Chondrocyte (in vitro differentiated cells): ENCODE results near the gene FAU. TPM values are rescaled to one million over a fixed set of nuclear protein-coding genes. Genes with fewer than 3 reads are reported as not detected.

ENCODE experiments used
- DNase-seq: peaks from one replicate; pipeline ENCODE4 v3.0.0; 2021; ENCODE audit warnings: mixed read lengths, low spot score
- H3K27ac Mint-ChIP-seq: one replicate; pipeline ENCODE4 v1.8.0; 2021; ENCODE audit warnings: mild to moderate bottlenecking, moderate library complexity, mixed read lengths; ENCODE audit not compliant: unreplicated experiment
- H3K27me3 Mint-ChIP-seq: 2 replicates; pipeline ENCODE4 v1.8.0; 2021; ENCODE audit warnings: low read depth, mixed read lengths
- H3K36me3 Mint-ChIP-seq: 2 replicates; pipeline ENCODE4 v1.8.0; 2021; ENCODE audit warnings: low read depth, mixed read lengths
- H3K4me1 Mint-ChIP-seq: 2 replicates; pipeline ENCODE4 v1.8.0; 2021; ENCODE audit warnings: low read depth, mild to moderate bottlenecking, mixed read lengths
- H3K4me3 Mint-ChIP-seq: one replicate; pipeline ENCODE4 v1.8.0; 2021; ENCODE audit warnings: mild to moderate bottlenecking, moderate library complexity, mixed read lengths; ENCODE audit not compliant: unreplicated experiment
- H3K9me3 Mint-ChIP-seq: 2 replicates; pipeline ENCODE4 v1.8.0; 2021; ENCODE audit warnings: low read depth, mixed read lengths
- total RNA-seq: library from RNA; stranded (reverse); gene quantifications from 3 replicates; pipeline ENCODE4 v1.2.1, GENCODE V29; 2021
- TF ChIP-seq, protein P1 (sequence below): fragments of 200-600 bp; sonication (generic); IDR thresholded peaks from 2 replicates; pipeline ENCODE4 v1.5.0; 2021; ENCODE audit warnings: antibody characterized with exemption, mild to moderate bottlenecking, moderate library complexity

FAU gene
- total RNA-seq, 1 donor from 2014 or later = 506 TPM

GRCh38 chr11:65089621-65090020 is 32.3 kb downstream of the FAU start:
- no peak overlapping the region for H3K27ac Mint-ChIP-seq
- peaks cover 23% of the 10 kb centered on the region for H3K36me3 Mint-ChIP-seq
- TF ChIP-seq, protein P1, sequence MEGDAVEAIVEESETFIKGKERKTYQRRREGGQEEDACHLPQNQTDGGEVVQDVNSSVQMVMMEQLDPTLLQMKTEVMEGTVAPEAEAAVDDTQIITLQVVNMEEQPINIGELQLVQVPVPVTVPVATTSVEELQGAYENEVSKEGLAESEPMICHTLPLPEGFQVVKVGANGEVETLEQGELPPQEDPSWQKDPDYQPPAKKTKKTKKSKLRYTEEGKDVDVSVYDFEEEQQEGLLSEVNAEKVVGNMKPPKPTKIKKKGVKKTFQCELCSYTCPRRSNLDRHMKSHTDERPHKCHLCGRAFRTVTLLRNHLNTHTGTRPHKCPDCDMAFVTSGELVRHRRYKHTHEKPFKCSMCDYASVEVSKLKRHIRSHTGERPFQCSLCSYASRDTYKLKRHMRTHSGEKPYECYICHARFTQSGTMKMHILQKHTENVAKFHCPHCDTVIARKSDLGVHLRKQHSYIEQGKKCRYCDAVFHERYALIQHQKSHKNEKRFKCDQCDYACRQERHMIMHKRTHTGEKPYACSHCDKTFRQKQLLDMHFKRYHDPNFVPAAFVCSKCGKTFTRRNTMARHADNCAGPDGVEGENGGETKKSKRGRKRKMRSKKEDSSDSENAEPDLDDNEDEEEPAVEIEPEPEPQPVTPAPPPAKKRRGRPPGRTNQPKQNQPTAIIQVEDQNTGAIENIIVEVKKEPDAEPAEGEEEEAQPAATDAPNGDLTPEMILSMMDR = no peak

DNA sequence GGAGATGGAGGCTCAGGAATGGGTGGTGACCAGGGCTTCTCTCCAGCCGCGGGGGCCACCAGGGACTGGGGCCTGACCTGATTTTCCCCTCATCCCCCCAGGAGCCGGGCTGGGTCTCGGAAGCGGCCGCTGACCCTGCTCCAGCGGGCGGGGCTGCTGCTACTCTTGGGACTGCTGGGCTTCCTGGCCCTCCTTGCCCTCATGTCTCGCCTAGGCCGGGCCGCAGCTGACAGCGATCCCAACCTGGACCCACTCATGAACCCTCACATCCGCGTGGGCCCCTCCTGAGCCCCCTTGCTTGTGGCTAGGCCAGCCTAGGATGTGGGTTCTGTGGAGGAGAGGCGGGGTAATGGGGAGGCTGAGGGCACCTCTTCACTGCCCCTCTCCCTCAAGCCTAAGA is 34.1 kb downstream of the FAU start:
- no peak overlapping the region for H3K4me3 Mint-ChIP-seq
- peaks cover 28% of the 10 kb centered on the region for H3K4me1 Mint-ChIP-seq
- TF ChIP-seq, protein P1 = no peak
- peaks cover 23% of the 10 kb centered on the region for H3K36me3 Mint-ChIP-seq
- no peak overlapping the region for H3K27ac Mint-ChIP-seq
- no peaks in the 10 kb centered on the region for H3K9me3 Mint-ChIP-seq
- no peaks in the 10 kb centered on the region for H3K27me3 Mint-ChIP-seq
- no peak for DNase-seq

More at GRCh38 chr11:65089621-65090020, 32.3 kb downstream of the FAU start:
- Mint-ChIP-seq H3K4me3 (no peak overlapping the region), H3K4me1 (peaks cover 13% of the 10 kb centered on the region), H3K9me3 (no peaks in the 10 kb centered on the region), H3K27me3 (no peaks in the 10 kb centered on the region)
- no peak for DNase-seq

GRCh38 chr11:65087216-65087615 is 34.7 kb downstream of the FAU start:
- no peak overlapping the region for H3K4me3 Mint-ChIP-seq
- TF ChIP-seq, protein P1 = no peak
- peaks cover 31% of the 10 kb centered on the region for H3K4me1 Mint-ChIP-seq
- no peak overlapping the region for H3K27ac Mint-ChIP-seq
- DNase-seq = no peak
- H3K27me3 Mint-ChIP-seq = no peaks in the 10 kb centered on the region
- H3K9me3 Mint-ChIP-seq = no peaks in the 10 kb centered on the region
- peaks cover 23% of the 10 kb centered on the region for H3K36me3 Mint-ChIP-seq

DNA sequence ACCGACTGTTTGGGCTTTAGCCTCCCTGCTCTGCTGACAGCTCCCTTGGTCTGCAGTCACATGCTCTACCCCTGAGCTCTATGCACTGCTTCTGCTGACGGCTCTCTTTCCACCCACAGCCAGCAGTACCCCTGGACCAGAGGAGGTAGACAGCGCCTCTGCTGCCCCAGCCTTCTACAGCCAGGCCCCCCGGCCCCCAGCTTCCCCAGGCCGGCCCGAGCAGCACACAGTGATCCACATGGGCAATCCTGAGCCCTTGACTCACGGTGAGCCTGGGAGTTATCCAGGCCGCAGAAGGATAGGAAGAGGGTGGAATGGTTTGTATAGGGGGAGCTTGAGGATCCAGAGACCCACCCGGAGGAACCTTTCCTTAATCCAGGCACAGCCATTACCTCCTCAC is 35.1 kb downstream of the FAU start:
- H3K36me3 Mint-ChIP-seq = peaks cover 23% of the 10 kb centered on the region
- no peak overlapping the region for H3K27ac Mint-ChIP-seq
- no peak overlapping the region for H3K4me3 Mint-ChIP-seq
- no peaks in the 10 kb centered on the region for H3K27me3 Mint-ChIP-seq
- DNase-seq = no peak
- peaks cover 31% of the 10 kb centered on the region for H3K4me1 Mint-ChIP-seq
- TF ChIP-seq, protein P1 = no peak
- no peaks in the 10 kb centered on the region for H3K9me3 Mint-ChIP-seq

DNA sequence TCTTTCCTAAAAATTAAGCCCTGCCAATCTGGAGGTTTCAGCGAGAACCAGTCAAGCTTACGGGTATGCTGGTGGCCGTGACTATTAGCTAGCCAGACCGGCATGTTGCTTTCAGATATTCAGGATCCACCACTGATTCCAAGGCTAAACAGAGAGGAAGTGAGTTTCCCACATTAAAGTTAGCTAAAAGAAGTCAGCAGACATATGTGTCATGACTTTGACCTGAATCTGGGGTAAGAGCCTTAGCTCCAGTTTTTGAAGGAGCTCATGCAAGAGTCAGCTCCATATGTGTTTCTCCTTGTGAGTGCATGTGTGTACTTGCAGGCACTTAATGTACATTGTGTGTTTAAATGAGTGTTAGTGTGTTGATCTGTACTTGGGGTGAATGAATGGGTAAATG is 36.5 kb downstream of the FAU start:
- Mint-ChIP-seq H3K36me3 (peaks cover 23% of the 10 kb centered on the region), H3K4me1 (peaks cover 31% of the 10 kb centered on the region), H3K9me3 (no peaks in the 10 kb centered on the region), H3K4me3 (peak overlapping the region; percentile 95), H3K27me3 (no peaks in the 10 kb centered on the region), H3K27ac (peak overlapping the region; percentile 99)
- TF ChIP-seq, protein P1 = no peak
- no peak for DNase-seq
